Urothelium cell line (cell line): Measurements from ENCODE around the gene ZFP91.

Experiments
- DNase-seq: peaks from one replicate; pipeline ENCODE4 v3.0.0; 2011; ENCODE audit warnings: low spot score, mixed read lengths
- FAIRE-seq: peaks from 2 replicates; lab custom pipeline; 2011; peaks lifted over from hg19 to GRCh38; lab: Jason Lieb, UNC

ZFP91 gene

GRCh38 chr11:58580311-58580710 is 1.4 kb downstream of the ZFP91 start:
- no peak for FAIRE-seq
- no peak for DNase-seq

GRCh38 chr11:58582437-58582836 is 3.6 kb downstream of the ZFP91 start:
- FAIRE-seq (no peak), DNase-seq (no peak)

- DNase-seq (no peak), FAIRE-seq (no peak)
Measured at GRCh38 chr11:58586998-58587397, 8.1 kb downstream of the ZFP91 start.

DNA sequence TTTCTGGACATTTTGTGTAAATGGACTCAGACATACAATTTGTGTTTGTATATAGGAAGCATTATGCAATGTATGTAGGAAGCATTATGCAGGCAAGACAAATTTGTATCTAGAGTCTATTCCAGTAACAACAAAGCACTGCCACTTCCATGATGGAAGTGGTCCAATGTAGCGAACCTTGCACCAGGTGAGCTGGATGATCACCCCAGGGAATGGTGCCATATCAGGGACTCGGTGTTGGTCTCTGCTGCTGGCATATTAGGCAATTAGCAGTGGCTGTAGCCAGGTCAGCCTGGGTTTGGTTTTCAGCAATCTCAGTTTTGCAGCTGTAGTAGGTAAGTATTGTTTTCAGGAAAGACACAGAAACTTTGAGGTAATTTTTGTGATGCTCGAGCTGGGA is 12.8 kb downstream of the ZFP91 start:
- FAIRE-seq (no peak), DNase-seq (no peak)

- DNase-seq, result no peak
- FAIRE-seq, result no peak
Measured at GRCh38 chr11:58592760-58593472, 14.1 kb downstream of the ZFP91 start.

- FAIRE-seq (no peak), DNase-seq (no peak)
Measured at GRCh38 chr11:58594826-58595225, 16.0 kb downstream of the ZFP91 start.

- FAIRE-seq (no peak), DNase-seq (no peak)
Measured at GRCh38 chr11:58596621-58597020, 17.8 kb downstream of the ZFP91 start.

DNA sequence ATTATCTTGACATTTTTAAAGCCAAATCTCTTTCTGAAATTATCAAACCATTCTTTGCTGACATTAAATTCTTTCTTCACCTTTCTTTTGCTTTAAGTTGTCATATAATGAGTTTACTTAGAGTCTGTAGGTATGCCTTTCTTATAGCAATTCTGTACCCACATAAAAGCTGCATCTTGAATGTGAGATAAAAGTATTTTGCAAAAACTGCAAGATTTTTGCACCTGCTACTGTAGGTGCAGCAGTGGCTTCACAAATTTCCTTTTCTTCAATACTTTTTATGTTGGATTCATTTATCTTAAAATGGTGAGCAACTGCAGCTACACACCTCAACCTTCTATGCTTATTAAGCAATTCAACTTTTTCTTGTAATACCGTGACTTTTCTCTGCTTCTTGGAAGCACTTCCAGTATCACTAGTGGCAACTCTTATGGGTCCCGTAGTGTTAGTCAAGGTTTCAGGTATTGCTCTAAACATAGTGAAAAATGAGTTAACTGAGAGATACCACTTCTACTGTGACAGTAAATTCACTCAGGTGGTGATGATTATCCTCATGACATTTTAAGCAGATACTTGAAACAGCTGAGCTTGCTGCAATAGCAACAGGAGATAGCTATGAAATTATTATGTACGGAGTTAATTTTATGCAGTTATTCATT is 18.8 kb downstream of the ZFP91 start:
- FAIRE-seq, result no peak
- no peak for DNase-seq

DNA sequence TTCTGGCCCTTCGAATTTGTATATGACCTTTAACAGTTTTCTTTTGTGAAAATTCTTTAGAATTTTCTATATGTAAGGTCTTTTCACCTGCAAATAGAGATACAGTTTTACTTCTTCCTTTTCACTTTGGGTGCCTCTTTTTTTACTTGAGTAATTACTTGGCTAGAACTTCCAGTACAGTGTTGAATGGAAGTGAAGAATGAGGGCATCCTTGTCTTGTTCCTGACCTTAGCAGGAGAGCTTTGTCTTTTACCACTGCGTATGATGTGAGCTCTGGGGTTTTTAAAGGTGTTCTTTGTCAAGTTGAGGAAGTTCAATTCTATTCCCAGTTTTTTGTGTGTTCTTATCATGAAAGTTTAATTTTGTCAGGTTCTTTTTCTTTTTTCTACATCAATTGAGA is 21.6 kb downstream of the ZFP91 start:
- DNase-seq, result no peak
- FAIRE-seq, result no peak

GRCh38 chr11:58606930-58607714 is 28.3 kb downstream of the ZFP91 start:
- DNase-seq (no peak), FAIRE-seq (no peak)

- DNase-seq (no peak), FAIRE-seq (no peak)
Measured at GRCh38 chr11:58608331-58608730, 29.5 kb downstream of the ZFP91 start.

DNA sequence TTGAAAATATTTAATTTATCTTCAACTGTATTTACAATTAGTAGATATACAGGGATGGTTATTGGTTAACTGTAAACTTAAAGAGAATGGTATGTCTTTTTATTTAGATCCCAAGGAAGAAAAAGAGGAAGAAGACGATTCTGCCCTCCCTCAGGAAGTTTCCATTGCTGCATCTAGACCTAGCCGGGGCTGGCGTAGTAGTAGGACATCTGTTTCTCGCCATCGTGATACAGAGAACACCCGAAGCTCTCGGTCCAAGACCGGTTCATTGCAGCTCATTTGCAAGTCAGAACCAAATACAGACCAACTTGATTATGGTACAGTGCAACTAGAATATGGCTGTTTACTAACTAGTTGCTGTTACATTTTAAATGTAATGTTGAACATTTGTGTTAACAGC is 30.9 kb downstream of the ZFP91 start:
- DNase-seq (no peak), FAIRE-seq (no peak)

GRCh38 chr11:58613228-58613627 is 34.4 kb downstream of the ZFP91 start:
- FAIRE-seq, result no peak

GRCh38 chr11:58615559-58615958 is 36.7 kb downstream of the ZFP91 start:
- FAIRE-seq (no peak), DNase-seq (no peak)

More at GRCh38 chr11:58613228-58613627, 34.4 kb downstream of the ZFP91 start:
- no peak for DNase-seq

GRCh38 chr11:58616594-58616993 is 37.7 kb downstream of the ZFP91 start:
- FAIRE-seq (no peak), DNase-seq (no peak)

- DNase-seq (no peak), FAIRE-seq (no peak)
Measured at GRCh38 chr11:58617976-58618557, 39.2 kb downstream of the ZFP91 start.

DNA sequence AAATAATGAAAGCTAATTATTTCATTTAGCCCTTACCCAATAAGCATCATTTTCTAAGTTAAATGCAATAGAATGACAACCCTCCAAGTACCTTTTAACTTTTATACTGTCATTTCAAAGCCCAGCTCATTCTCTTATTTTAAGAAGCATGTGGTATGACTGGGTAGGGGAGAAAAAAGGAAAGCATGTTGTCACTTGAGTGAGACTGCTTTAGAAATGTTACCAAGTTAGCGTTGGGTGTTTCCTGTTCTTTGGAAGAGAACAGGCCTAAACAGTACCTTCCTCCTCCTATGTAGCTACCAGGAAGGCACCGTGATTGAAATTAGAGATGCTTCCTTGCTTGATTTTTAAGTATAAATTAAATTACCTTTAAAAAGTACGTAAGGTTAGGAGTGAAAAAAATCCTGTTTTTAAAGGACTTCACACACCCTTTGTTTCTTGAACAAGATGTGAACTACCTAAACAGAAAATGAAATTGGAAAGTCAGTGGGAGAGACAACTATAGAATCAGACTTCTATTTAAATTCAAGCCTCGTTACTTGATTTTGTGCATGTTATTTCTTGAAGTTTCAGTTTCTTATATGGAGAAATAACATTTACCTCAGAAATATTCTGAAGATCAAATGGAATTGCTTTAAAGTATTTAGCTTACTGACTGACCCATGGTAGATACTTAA is 42.9 kb downstream of the ZFP91 start:
- no peak for DNase-seq
- FAIRE-seq, result no peak

DNA sequence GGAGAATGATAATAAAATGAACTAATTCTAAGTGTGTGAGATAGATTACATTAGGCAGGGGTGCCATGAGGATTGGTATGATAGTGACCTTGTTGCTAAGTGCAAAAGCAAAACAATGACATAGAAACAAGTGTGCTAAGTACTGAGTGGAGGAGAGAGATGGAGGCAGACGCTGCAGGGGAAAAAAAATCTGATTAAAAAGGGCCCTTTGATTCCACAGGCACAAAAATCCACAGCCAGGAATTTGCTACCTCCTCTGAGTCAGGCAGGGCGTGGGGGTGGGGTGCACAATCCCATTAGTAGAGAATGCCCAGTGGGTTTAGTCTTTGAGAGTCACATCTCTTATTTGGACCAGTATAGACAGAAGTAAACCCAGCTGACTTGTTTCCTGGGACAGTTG is 43.5 kb downstream of the ZFP91 start, which contains the start of gene CNTF:
CNTF (plus strand) TSS at position 322 of the 400 bp plus-strand sequence. CDS start 88 bp downstream, outside the sequence.
- no peak for DNase-seq

DNA sequence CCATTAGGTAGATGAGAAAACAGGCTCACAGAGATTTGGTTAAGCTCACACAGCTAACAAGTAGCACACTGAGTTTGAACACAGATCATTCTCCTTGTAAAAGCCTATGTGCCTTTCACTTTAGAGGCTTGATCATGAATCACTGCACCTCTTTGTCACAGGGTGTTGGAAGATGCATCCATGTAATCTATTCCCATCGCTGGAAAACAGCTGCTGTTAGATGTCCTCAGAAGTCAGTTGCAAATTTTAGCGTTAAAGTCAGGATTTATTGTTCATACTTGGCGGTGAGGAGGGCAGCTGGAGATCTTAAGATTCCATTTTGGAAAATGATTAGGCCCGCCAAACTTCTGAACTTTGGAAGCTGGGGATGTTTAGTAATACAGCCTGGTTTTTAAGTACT is 46.2 kb downstream of the ZFP91 start:
- FAIRE-seq, result no peak
- no peak for DNase-seq

More for the DNA sequence above, 43.5 kb downstream of the ZFP91 start, which contains the start of gene CNTF:
- no peak for FAIRE-seq

DNA sequence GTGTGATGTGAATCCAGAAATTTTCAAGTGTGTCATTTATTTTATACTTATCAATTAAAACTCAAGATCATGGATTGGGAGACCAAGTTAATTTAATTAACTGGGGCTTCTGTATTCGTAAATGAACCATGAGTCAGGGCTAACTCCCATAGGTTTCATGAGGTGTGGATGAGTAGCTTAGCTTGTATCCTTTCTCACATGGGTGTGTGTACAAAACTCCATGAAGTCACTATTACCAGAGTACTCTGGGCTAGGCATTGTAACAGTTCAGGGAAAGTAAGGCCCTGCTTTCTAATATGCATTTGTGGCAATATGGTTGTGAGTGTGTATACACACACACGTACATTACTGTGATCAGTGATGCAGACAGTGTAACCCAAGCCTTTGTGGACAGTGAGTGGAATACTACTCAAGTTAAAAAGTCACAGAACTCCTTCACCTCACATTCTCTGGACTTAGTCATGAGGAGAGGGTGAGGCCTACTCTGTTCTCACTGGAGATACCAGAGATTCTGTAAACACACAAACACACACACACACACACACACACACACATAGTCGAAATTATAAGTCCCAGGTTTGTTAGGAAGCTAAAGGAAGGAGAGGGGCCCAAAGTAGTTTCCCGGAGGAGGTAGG is 47.1 kb downstream of the ZFP91 start:
- no peak for FAIRE-seq

More for the DNA sequence above, 47.1 kb downstream of the ZFP91 start:
- no peak for DNase-seq
